ENCODE data around the gene TSC22D1. TPM values are rescaled to one million over a fixed set of nuclear protein-coding genes. Genes with fewer than 3 reads are reported as not detected.
A peak's percentile ranks its signal among the peaks of the same experiment; 100 is the strongest.

The TSC22D1 gene
- total RNA-seq, 1 experiment from 2014 or later = 194 TPM

GRCh38 chr13:44578067-44578400 is 1.9 kb upstream of the TSC22D1 start:
- H3K9me3 ChIP-seq (ENCODE audit: low read length) = no peaks in the 10 kb centered on the region
- peak overlapping the region; percentile 80 for H3K27ac ChIP-seq (ENCODE audit: low read length)
- H3K36me3 ChIP-seq (ENCODE audit: low read depth, low read length) = no peaks in the 10 kb centered on the region
- no peaks in the 10 kb centered on the region for H3K27me3 ChIP-seq (ENCODE audit: low read length)
- H3K4me3 ChIP-seq (ENCODE audit: low read length) = peak overlapping the region; percentile 84
- H2AFZ ChIP-seq (ENCODE audit: low read length) = peak overlapping the region; percentile 90
- peak; percentile 3 for ATAC-seq
- CTCF ChIA-PET = interaction anchor here (0.6 to 0.8 kb wide), 2 partner anchors 57 to 140 kb away, joined by 3 read pairs; no protein-coding TSS in a partner anchor
- intact Hi-C loops (cut with micrococcal nuclease) = loop anchor here (5.0 kb wide), 2 partner anchors 179 to 394 kb away; no protein-coding TSS in a partner anchor
- peak overlapping the region; percentile 81 for H3K9ac ChIP-seq (ENCODE audit: low read length)
- POLR2A ChIA-PET (ENCODE audit: unreplicated experiment) = no interaction called here
- no peak for DNase-seq
- BruUV-seq (replicated peaks) = TSS peak; percentile 83
- H4K20me1 ChIP-seq (ENCODE audit: low read length) = peaks cover 19% of the 10 kb centered on the region
- no peaks in the 10 kb centered on the region for H3K9me2 ChIP-seq (replicated peaks; ENCODE audit: low read length)
- peaks cover 39% of the 10 kb centered on the region for H3K79me2 ChIP-seq (ENCODE audit: low read length)
- H3K4me1 ChIP-seq (ENCODE audit: insufficient read depth, low read length) = peaks cover 30% of the 10 kb centered on the region
- H3K4me2 ChIP-seq (ENCODE audit: low read length) = peak overlapping the region; percentile 80
- no peaks in the 10 kb centered on the region for H3F3A ChIP-seq (ENCODE audit: low read length, unreplicated experiment)
- TF ChIP-seq EZH2phosphoT487 (IDR thresholded peaks at IDR 0.05; ENCODE audit: borderline replicate concordance, low read length) = no peak
- no peak for TF ChIP-seq EZH2 (IDR thresholded peaks at IDR 0.05; ENCODE audit: low read length, unreplicated experiment)
- TF ChIP-seq CTCF (conservative IDR thresholded peaks at IDR 0.05; ENCODE audit: low read depth, low read length) = no peak

GRCh38 chr13:44577236-44578066 is 1.3 kb upstream of the TSC22D1 start:
- H3K9me3 ChIP-seq (ENCODE audit: low read length) = no peaks in the 10 kb centered on the region
- H4K20me1 ChIP-seq (ENCODE audit: low read length) = peaks cover 25% of the 10 kb centered on the region
- intact Hi-C loops (cut with micrococcal nuclease) = loop anchor here (1.0 to 5.0 kb wide), 5 partner anchors 137 to 395 kb away; no protein-coding TSS in a partner anchor
- ChIA-PET POLR2A (ENCODE audit: unreplicated experiment) (no interaction called here), CTCF (interaction anchor here (0.6 to 0.8 kb wide), 2 partner anchors 57 to 140 kb away, joined by 3 read pairs; no protein-coding TSS in a partner anchor)
- peaks cover 45% of the 10 kb centered on the region for H3K79me2 ChIP-seq (ENCODE audit: low read length)
- peak overlapping the region; percentile 90 for H2AFZ ChIP-seq (ENCODE audit: low read length)
- DNase-seq (peak; percentile 93), ATAC-seq (peak; percentile 68)
- peak overlapping the region; percentile 94 for H3K4me2 ChIP-seq (ENCODE audit: low read length)
- BruUV-seq (replicated peaks) = no TSS peak
- H3K36me3 ChIP-seq (ENCODE audit: low read depth, low read length) = no peaks in the 10 kb centered on the region
- H3K4me3 ChIP-seq (ENCODE audit: low read length) = peak overlapping the region; percentile 84
- no peaks in the 10 kb centered on the region for H3K9me2 ChIP-seq (replicated peaks; ENCODE audit: low read length)
- H3K27ac ChIP-seq (ENCODE audit: low read length) = peak overlapping the region; percentile 80
- no peaks in the 10 kb centered on the region for H3F3A ChIP-seq (ENCODE audit: low read length, unreplicated experiment)
- peak overlapping the region; percentile 81 for H3K9ac ChIP-seq (ENCODE audit: low read length)
- no peaks in the 10 kb centered on the region for H3K27me3 ChIP-seq (ENCODE audit: low read length)
- H3K4me1 ChIP-seq (ENCODE audit: insufficient read depth, low read length) = peaks cover 36% of the 10 kb centered on the region
- TF ChIP-seq CTCF (conservative IDR thresholded peaks at IDR 0.05; ENCODE audit: low read depth, low read length) (no peak), EZH2 (IDR thresholded peaks at IDR 0.05; ENCODE audit: low read length, unreplicated experiment) (no peak), EZH2phosphoT487 (IDR thresholded peaks at IDR 0.05; ENCODE audit: borderline replicate concordance, low read length) (peak; percentile 63; the same call in 1 of the 2 replicates)
